D721Med (cell line): ENCODE results near the gene SRSF8.
"Not testable (repeated sequence)": the region's sequence is repeated elsewhere in the genome, so short reads cannot be mapped to it uniquely, and the experiment has no call there.

Source experiments
- DNase-seq: peaks from one replicate; pipeline ENCODE4 v3.0.0; 2011; ENCODE audit warnings: low spot score; ENCODE audit not compliant: insufficient read length
- FAIRE-seq: peaks from 2 replicates; lab custom pipeline; 2011; peaks lifted over from hg19 to GRCh38; lab: Jason Lieb, UNC
- CTCF ChIP-seq: IDR thresholded peaks from 2 replicates; pipeline ENCODE4 v1.5.1; 2012; ENCODE audit warnings: mild to moderate bottlenecking, control low read depth; ENCODE audit not compliant: insufficient read depth; ENCODE audit errors: missing control alignments

Gene SRSF8, protein sequence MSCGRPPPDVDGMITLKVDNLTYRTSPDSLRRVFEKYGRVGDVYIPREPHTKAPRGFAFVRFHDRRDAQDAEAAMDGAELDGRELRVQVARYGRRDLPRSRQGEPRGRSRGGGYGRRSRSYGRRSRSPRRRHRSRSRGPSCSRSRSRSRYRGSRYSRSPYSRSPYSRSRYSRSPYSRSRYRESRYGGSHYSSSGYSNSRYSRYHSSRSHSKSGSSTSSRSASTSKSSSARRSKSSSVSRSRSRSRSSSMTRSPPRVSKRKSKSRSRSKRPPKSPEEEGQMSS

DNA sequence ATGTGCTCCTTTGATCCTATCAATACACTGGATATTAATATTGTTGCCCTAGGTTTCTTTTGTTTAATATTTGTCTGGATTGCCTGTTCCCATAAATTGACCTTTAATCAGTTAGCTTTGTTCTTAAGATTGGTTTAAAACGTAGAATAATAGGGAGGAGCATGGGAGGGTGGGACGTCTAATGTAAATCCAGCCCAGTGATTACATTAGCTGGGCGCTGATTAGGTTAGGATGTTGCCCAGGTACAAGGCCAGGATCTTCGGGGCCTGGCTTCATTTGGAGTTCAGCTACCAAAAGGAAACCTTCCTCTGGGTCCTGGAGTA lies at the start of gene SRSF8:
TSS of gene SRSF8 (plus strand) at position 204 of the 323 bp plus-strand sequence. CDS start 308 bp downstream, outside the sequence.
- FAIRE-seq (no peak), DNase-seq (no peak)
- TF ChIP-seq CTCF = no peak

- not testable (repeated sequence) for FAIRE-seq, DNase-seq
These were observed 45.3 kb upstream of the SRSF8 start for GRCh38 chr11:95021468-95021867.

DNA sequence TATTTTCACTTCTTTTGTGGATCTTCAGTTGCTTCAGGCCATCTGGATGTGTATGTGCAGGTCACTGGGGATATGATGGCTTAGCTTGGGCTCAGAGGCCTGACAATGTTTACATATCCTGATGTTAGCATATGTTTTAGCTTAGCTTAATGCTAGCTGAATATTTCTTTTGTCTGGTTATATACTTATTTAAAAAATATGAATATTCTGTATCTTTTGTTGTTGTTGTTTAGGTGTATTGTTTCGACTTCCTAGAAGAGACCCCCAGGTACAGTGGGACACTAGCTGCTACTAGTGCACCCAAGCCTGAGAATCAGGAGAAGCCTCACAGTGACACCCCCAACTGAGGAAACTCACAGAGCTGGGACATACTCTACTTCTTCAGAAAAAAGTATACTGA lies 41.8 kb upstream of the SRSF8 start, which contains the start of gene KDM4E:
TSS of gene KDM4E (plus strand) at position 301 of the 400 bp plus-strand sequence. CDS start 300 bp downstream, outside the sequence.
- no peak for TF ChIP-seq CTCF
- DNase-seq (no peak), FAIRE-seq (no peak)

GRCh38 chr11:95025594-95025993 lies 41.1 kb upstream of the SRSF8 start:
- not testable (repeated sequence) for FAIRE-seq

GRCh38 chr11:95028357-95028756 lies 38.4 kb upstream of the SRSF8 start:
- FAIRE-seq = no peak
- TF ChIP-seq CTCF = no peak
- DNase-seq = no peak

More at GRCh38 chr11:95025594-95025993, 41.1 kb upstream of the SRSF8 start:
- not testable (repeated sequence) for DNase-seq

GRCh38 chr11:95033051-95033450 lies 33.7 kb upstream of the SRSF8 start:
- FAIRE-seq (no peak), DNase-seq (no peak)

GRCh38 chr11:95035316-95035715 lies 31.4 kb upstream of the SRSF8 start:
- no peak for DNase-seq
- FAIRE-seq = no peak
- no peak for TF ChIP-seq CTCF

More at GRCh38 chr11:95033051-95033450, 33.7 kb upstream of the SRSF8 start:
- no peak for TF ChIP-seq CTCF

DNA sequence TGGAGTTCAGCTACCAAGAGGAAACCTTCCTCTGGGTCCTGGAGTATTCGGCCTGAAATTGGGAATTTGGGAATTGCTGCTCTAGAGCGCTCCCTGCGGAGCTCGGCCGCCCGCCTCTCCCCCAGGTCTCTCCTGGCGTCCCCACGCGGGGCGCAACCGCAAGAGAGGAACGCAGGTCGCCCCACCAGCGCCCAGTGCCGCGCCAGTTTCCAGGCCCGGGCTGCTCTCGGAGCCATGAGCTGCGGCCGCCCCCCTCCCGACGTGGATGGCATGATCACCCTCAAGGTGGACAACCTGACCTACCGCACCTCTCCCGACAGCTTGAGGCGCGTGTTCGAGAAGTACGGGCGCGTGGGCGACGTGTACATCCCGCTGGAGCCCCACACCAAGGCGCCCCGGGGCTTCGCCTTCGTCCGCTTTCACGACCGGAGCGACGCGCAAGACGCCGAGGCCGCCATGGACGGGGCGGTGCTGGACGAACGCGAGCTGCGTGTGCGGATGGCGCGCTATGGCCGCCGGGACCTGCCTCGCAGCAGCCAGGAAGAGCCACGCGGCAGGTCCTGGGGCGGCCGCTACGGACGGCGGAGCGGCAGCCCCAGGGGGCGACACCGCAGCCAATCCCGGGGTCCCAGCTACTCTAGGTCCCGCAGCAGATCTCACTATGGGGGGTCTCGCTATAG lies 29.2 kb upstream of the SRSF8 start:
- not testable (repeated sequence) for FAIRE-seq, DNase-seq
